ENCODE measurements around the gene MRFAP1L1.
A peak's percentile ranks its signal among the peaks of the same experiment; 100 is the strongest.

The MRFAP1L1 gene

GRCh38 chr4:6663596-6664393, 45.9 kb downstream of the MRFAP1L1 start:
- peak in 2 of 56 donors; percentile 13 to 20 for DNase-seq

DNA sequence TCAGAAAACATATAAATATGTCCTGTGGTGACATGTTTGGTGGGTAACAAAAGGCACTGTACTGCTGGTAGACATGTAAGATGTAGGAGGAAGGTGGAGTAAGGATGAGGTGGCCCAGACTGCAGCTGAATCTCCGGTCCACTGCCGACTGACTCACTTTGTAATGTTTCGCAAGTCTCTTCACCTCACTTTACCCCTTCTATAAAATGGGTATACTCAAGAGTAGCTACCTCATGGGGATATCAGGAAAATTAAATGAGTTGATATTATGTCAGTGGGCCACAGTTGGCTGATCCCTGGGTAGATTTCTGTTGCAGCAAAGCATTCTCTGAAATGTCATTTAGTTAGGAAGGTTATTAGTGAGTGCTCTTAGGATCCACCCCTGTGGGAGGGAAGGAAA, 47.1 kb downstream of the MRFAP1L1 start:
- no peak for DNase-seq

DNA sequence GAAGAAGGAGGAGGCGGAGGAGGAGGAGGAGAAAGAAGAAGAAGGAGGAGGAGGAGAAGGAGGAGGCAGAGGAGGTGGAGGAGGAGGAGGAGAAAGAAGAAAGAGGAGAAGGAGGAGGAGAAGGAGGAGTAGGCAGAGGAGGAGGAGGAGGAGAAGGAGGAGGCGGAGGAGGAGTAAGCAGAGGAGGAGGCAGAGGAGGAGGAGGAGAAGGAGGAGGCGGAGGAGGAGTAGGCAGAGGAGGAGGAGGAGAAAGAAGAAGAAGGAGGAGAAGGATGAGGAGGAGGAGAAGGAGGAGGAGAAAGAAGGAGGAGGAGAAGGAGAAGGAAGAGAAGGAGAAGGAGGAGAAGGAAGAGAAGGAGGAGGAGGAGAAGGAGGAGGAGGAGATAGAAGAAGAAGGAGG, 49.2 kb downstream of the MRFAP1L1 start:
- DNase-seq = no peak

DNA sequence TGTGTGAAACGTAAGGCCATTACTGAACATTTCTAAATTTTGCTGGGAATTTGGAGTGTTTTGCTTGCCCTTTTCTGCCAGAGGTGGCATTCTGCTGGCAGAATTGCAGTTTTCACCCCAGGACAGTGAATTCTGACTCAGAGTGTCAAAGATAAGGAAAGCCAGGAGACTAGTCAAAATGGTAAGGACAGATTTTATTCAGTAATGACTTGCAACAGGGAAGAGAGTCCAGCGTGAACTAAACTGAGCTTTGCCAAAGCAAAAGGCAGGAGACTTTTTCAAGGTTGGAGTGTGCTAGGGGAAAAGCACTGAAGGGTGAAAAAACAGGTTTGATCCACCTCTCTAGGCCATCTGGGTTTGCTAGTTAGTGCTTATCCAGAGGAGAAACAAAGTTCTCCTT, 49.8 kb downstream of the MRFAP1L1 start:
- DNase-seq = no peak

DNA sequence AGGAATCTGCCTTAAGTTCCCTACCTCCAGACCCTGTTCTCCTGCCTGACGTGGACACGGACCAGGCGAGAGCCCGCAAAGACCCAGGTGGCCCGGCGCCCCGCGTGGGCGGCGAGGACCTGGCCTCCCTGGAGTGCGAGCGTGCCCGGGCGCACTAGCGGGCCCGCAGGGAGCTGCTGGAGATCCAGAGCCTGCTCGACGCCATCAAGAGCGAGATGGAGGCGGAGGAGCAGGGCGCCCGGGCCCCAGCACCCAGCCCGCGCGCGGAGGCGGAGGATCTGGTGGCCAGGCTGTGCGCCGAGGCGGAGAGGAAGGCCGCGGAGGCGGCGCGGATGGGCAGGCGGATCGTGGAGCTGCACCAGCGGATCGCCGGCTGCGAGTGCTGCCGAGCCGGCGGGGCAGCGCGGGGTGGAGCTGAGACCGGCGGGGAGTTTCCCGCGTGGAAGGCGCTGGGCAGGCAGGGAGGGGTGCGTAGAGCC, 51.0 kb downstream of the MRFAP1L1 start:
- peak in 11 of 56 donors; percentile 9 to 46 (median 23) for DNase-seq

DNA sequence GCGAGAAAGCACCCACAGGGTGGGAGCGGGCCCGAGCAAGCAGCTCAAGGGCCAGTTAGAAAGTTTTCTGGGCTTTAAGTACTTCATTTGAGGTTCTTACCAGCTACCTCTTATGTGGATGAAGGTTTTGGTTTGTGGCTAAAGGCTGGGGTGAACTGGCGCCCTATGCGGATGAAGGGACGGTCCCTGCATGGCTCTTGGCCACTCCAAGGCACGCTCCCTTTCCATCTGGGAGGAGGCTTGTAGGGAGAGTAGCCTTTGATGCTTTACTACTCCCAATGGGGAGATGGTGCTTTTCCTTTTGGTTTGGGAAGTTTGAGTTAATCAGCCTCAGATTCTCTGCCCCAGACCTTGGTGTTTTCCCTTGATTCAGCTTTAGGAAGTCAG, 51.5 kb downstream of the MRFAP1L1 start:
- no peak for DNase-seq

Data from nucleus accumbens (tissue), 56 donors.